SU-DHL-6 (cell line): ENCODE measurements around the gene SEC14L1.

ENCODE experiments used
- CTCF ChIP-seq: fragments of 200-600 bp; sonication (generic); IDR thresholded peaks from one replicate; pipeline ENCODE4 v1.5.1; 2017; ENCODE audit warnings: antibody characterized with exemption, mild to moderate bottlenecking, low read length, moderate library complexity; ENCODE audit not compliant: insufficient read depth, poor library complexity, severe bottlenecking
- EZH2phosphoT487 ChIP-seq: fragments of 200-600 bp; sonication (generic), shearing (Covaris generic); conservative IDR thresholded peaks from 2 replicates; pipeline ENCODE4 v1.6.1; 2018; ENCODE audit warnings: mild to moderate bottlenecking, antibody characterized with exemption, low read length, moderate library complexity, mixed read lengths

DNA sequence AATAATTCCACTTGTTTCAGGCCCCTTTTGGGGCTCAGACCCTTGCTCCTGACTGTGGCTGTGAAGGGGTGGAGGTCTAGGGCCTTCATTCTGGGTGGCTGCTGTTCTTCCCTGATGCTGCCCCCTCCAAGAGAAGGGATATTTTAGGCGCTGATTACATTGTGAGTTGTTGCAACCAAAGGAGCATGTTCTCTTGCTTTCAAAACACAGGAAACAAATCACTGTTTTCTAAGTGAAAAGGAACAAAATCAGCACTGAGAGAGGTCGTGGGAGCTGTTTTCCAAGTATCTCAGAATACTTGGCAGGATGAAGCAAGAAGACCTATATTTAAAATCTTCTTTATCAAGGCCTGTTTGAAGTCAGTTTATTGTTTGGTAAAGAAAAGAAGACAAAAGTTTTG lies 25.3 kb upstream of the SEC14L1 start:
- TF ChIP-seq CTCF (no peak), EZH2phosphoT487 (no peak)
